UCSD-AML1 (cell line): ENCODE results near the gene EYA4.

Source experiments
- DNase-seq: peaks from one replicate; lab custom pipeline; 2025; ENCODE audit not compliant: unreplicated experiment; lab: John Stamatoyannopoulos, UW

EYA4 gene

GRCh38 chr6:133242637-133243585 is 1.8 kb downstream of the EYA4 start:
- no peak for DNase-seq

GRCh38 chr6:133243723-133244305 is 2.7 kb downstream of the EYA4 start:
- no peak for DNase-seq

GRCh38 chr6:133244519-133244918 is 3.4 kb downstream of the EYA4 start:
- no peak for DNase-seq

DNA sequence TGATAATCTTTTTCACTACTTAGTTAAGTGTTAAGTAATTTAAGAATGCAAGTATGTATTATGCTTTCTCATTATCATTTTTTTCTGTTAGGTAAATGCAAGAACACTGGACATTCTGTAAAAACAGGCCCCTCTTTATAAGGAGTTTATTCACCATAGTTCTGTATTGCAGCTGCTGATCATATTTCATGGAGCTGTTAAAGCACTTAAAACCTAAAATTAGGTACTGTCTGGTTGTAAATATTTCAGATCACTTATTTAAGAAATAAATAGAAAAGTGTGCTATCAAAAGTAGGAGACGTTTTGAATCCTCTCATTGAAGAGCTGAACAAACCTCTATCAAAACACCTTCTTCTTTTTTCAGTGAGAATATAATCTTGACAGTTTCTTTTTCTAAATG is 3.9 kb downstream of the EYA4 start:
- DNase-seq = no peak

GRCh38 chr6:133245422-133245903 is 4.3 kb downstream of the EYA4 start:
- no peak for DNase-seq

DNA sequence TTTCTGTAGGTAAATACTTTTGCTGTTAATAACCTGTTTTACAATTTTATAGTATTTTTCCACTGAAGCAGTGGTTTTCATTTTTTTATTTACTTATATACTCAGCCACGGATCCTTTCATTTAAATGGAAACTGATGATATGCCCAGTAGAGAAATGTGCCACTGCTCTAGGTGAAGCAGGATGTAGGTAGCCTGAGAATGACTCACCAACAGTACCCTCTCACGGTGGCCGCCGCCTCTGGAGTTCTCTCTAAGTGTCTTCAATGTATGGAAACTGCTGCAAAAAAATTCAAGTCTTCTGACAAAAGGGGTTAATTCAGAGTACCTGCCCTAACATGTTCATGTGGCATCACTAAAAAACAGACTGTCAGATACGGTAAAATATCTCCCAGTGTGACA is 6.4 kb downstream of the EYA4 start:
- no peak for DNase-seq

DNA sequence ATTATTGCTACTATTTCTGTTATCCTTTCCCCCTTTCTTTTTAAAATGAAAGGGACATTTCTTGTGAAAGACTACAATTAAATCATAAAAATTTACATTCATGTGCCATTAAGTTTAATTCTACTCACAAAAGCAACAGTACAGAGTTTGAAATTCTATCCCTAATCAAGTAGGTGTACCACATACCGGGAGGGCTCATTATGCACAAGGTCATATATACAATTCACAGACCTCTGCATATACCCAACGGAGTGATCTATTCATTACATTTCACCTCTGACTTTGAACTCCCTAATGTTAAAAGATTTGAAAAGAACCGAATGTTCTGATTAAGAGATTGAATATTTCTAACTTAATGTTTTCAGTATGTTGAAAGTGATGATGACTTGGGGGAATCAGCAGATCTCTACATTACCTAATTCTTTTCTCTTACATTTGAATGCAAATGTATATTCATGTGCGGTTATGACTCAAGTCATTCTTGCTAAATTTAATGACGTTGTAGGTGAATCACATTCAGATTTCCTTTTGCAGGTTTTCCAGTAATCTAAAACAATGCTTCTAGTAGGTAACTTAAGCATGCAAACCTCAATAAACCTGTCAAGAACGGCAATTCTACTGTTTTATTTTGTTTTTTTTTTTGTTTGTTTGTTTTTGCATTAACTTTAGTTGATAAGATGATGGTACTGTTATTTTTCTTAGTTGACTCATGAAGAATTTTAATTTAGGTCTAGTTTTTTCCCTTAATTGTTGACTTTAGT is 7.3 kb downstream of the EYA4 start:
- DNase-seq = no peak

GRCh38 chr6:133251688-133252087 is 10.5 kb downstream of the EYA4 start:
- no peak for DNase-seq

- DNase-seq = no peak
These were observed 13.5 kb downstream of the EYA4 start for GRCh38 chr6:133254552-133255228.

- DNase-seq = no peak
These were observed 16.5 kb downstream of the EYA4 start for GRCh38 chr6:133257545-133258105.

DNA sequence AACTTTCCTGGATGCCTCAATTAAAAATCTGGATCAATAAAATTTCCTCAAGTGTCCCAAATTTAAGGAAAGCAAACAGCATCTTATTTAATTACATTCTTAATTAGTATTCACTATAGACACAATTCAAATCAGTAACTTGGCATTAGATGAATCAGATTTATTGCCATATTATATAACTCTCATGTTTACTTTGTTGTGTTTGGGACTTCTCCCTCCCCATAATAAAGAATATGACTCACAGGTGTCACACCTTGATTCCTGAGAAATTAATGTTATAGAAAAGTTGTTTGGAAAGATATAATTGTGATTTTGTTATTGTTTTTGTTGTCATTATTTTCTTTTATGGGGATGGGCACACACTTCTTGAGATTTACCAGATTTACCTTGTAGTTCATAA is 18.4 kb downstream of the EYA4 start:
- DNase-seq = no peak

DNA sequence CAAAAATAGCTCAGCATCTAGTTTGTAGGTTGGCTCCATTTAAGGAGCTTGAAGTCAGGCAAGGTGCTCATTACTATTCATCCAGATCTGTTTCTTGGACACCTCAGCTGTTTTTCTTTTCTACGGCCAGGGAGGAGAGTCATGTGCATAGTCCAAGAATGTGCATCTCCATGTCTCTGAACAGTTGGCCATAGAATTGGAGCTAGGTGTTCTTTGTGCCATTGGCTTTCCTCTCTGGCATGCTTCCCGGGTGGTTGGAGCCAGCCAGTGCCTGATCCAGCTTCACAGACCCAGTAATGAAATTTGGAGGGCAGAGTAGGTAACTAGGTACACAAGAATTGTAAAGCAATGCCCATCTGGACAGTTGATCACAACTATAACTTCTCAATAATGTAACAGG is 21.6 kb downstream of the EYA4 start:
- no peak for DNase-seq

DNA sequence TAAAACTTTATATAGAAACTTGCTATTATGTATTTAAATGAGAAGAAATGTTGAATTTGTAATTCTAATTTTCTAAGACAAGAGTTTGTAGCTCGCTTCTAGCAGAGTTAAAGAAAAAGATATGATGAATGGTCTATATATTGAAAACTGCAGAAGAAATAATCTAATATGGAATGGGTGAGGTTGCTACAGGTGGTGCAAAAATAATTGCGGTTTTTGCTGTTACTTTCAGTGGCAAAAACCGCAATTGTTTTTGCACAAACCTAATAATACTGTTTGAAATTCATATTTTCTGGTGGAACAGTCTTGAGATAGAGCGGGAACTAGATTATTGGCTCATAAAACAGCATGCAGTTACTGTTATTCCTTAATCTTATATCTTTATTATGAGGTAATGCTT is 23.9 kb downstream of the EYA4 start:
- no peak for DNase-seq

- DNase-seq = no peak
These were observed 25.0 kb downstream of the EYA4 start for GRCh38 chr6:133266186-133266585.

DNA sequence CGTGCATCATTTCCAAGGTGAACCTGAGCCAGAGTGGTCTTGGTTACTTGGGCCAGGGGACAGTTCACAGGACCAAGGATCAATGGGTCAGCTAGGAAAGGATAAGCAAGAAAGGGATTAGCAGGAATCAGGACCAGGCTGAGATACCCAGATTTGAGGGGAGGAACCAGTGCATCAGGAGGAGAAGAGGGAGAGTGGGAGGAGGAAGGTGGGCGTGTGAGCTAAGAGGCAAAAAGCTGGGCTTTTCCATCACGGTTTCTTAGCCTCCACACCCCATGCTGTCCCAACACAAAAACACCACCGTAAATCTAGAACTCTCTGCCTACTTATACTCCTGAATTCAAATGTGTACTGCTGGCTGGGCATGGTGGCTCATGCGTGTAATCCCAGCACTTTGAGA is 27.5 kb downstream of the EYA4 start:
- DNase-seq = no peak

DNA sequence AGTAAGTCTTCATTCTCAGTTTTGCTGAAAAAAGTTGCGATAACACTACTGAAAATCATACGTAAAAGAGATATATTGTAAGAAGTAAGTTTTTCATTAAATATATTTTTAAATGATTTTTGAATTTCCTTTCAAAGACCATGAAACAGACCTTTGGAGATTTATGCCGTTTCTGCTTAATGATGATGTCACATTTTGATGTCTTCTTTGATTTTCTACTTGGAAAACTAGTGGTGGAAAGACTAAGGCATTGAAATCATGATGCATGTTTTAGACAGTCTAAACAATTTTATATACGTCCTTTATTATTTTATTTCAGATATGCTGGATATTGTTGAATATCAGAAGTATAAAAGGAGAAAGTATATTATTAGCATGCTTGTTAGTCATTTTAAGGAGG is 33.7 kb downstream of the EYA4 start:
- no peak for DNase-seq

GRCh38 chr6:133275213-133275612 is 34.1 kb downstream of the EYA4 start:
- DNase-seq = no peak

DNA sequence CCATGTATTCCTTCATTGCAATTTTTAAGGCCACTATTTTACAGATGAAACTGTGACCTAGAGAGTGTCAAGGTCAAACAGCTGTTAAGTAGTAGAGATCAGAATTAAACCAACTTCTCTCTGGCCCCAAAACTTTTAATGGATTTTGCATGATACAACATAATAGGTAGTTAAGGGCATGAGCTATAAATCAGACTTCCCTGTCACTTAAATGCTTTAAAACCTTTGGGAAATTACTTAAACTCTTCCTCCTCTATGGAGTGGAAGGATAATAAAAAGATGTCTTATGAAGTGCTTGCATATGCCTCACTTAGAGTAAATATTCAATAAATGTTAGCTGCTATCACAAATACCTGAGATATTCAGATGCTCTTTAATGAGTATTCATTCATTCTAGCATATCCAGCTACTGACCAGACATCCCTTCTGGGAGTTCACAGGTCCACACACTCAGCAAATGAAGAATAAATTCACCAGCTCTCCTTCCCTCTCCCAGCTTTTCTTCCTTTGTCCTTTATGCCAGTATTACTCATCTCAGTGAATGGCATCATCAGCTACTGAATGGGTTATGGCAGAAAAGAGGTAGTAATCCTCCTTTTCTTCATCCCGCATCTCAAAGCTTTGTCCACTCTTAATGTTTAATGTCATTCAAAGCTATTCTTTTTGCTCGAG is 36.2 kb downstream of the EYA4 start:
- no peak for DNase-seq

GRCh38 chr6:133277900-133278545 is 36.9 kb downstream of the EYA4 start:
- no peak for DNase-seq

DNA sequence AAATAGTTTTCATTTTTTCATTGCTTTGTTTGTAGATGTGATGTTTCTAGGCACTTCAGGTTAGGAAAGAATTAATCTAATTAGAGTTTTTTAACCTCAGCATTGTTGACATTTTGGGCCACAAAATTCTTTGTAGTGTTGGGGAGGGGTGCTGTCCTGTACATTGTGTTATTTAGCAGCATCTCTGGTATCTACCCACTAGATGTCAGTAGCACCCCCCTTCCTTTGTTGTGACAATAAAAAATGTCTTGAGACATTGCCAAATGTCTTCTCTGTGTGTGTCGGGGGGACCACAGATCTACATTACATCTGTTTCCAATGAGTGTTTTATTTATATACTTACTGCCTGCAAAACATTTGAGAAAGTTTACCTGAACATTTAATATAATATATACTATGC is 45.6 kb downstream of the EYA4 start:
- DNase-seq = no peak
